OCI-LY1 (cell line): Measurements from ENCODE around the gene RRAGC.

Experiments
- H2AFZ ChIP-seq: fragments of 200-600 bp; sonication (generic), shearing (Covaris generic); 2 replicates; pipeline ENCODE4 v1.6.0; 2014; ENCODE audit warnings: antibody characterized with exemption, mild to moderate bottlenecking, low read length
- H3F3A ChIP-seq: fragments of 200-600 bp; sonication (generic), shearing (Covaris generic); 2 replicates; pipeline ENCODE4 v1.6.0; 2014; ENCODE audit warnings: mild to moderate bottlenecking, antibody characterized with exemption, low read length, moderate library complexity; ENCODE audit not compliant: insufficient read depth
- H3K27ac ChIP-seq: fragments of 200-600 bp; sonication (generic); 2 replicates; pipeline ENCODE4 v1.5.1; 2014; ENCODE audit warnings: low read length, mixed run types, mild to moderate bottlenecking, low read depth; ENCODE audit not compliant: poor library complexity, severe bottlenecking
- H3K27me3 ChIP-seq: fragments of 200-600 bp; sonication (generic); 2 replicates; pipeline ENCODE4 v1.6.0; 2014; ENCODE audit warnings: antibody characterized with exemption, mild to moderate bottlenecking, low read length, moderate library complexity; ENCODE audit not compliant: insufficient read depth
- H3K36me3 ChIP-seq: fragments of 200-600 bp; sonication (generic); 2 replicates; pipeline ENCODE4 v1.6.1; 2014; ENCODE audit warnings: mild to moderate bottlenecking, antibody characterized with exemption, low read length, moderate library complexity, mixed read lengths; ENCODE audit not compliant: insufficient read depth
- H3K4me1 ChIP-seq: fragments of 200-600 bp; sonication (generic); 2 replicates; pipeline ENCODE4 v1.5.1; 2014; ENCODE audit warnings: mild to moderate bottlenecking, low read length, moderate library complexity; ENCODE audit not compliant: insufficient read depth, severe bottlenecking
- H3K4me2 ChIP-seq: fragments of 200-600 bp; sonication (generic), shearing (Covaris generic); 2 replicates; pipeline ENCODE4 v1.6.1; 2014; ENCODE audit warnings: low read length
- H3K4me3 ChIP-seq: fragments of 200-600 bp; sonication (generic); 2 replicates; pipeline ENCODE4 v1.5.1; 2014; ENCODE audit warnings: low read length, low read depth, mild to moderate bottlenecking, mixed read lengths; ENCODE audit not compliant: poor library complexity, severe bottlenecking
- H3K79me2 ChIP-seq: fragments of 200-600 bp; shearing (Covaris generic); 2 replicates; pipeline ENCODE4 v1.6.1; 2016; ENCODE audit warnings: mixed run types, low read length, mixed read lengths; ENCODE audit not compliant: insufficient read depth
- H3K9ac ChIP-seq: fragments of 200-600 bp; sonication (generic), shearing (Covaris generic); 2 replicates; pipeline ENCODE4 v1.6.1; 2014; ENCODE audit warnings: mild to moderate bottlenecking, low read length, mixed read lengths
- H3K9me2 ChIP-seq: fragments of 200-600 bp; sonication (generic), shearing (Covaris generic); 2 replicates; pipeline ENCODE4 v1.6.1; 2014; ENCODE audit warnings: low read depth, mild to moderate bottlenecking, low read length, mixed read lengths
- H3K9me3 ChIP-seq: fragments of 200-600 bp; shearing (Covaris generic); 2 replicates; pipeline ENCODE4 v1.6.1; 2014; ENCODE audit warnings: low read length, mixed read lengths
- H4K20me1 ChIP-seq: fragments of 200-600 bp; sonication (generic), shearing (Covaris generic); 2 replicates; pipeline ENCODE4 v1.6.0; 2016; ENCODE audit warnings: mild to moderate bottlenecking, low read length; ENCODE audit not compliant: insufficient read depth
- EZH2 ChIP-seq: fragments of 200-600 bp; sonication (generic), shearing (Covaris generic); IDR thresholded peaks from 2 replicates; pipeline ENCODE4 v1.8.0; 2017; ENCODE audit warnings: borderline replicate concordance, mixed run types, mild to moderate bottlenecking, antibody characterized with exemption, low read length, moderate library complexity, mixed read lengths
- TF ChIP-seq, protein P1 (sequence below): fragments of 200-600 bp; sonication (generic), shearing (Covaris generic); IDR thresholded peaks from 2 replicates; pipeline ENCODE4 v1.5.1; 2017; ENCODE audit warnings: mild to moderate bottlenecking, antibody characterized with exemption, low read length, moderate library complexity, mixed read lengths

RRAGC gene

GRCh38 chr1:38829368-38829767 lies 30.2 kb downstream of the RRAGC start:
- Histone ChIP-seq H4K20me1 (no peaks in the 10 kb centered on the region), H3K9ac (no peak overlapping the region), H3K4me1 (no peaks in the 10 kb centered on the region), H3F3A (no peaks in the 10 kb centered on the region), H3K36me3 (no peaks in the 10 kb centered on the region), H3K79me2 (no peaks in the 10 kb centered on the region), H2AFZ (no peak overlapping the region), H3K4me3 (no peak overlapping the region), H3K27ac (no peak overlapping the region), H3K4me2 (no peak overlapping the region), H3K9me3 (no peaks in the 10 kb centered on the region), H3K9me2 (no peaks in the 10 kb centered on the region), H3K27me3 (0 out of 2 replicates have a peak, but pooled peaks cover 4% of the 10 kb centered on the region)
- no peak for TF ChIP-seq EZH2
- TF ChIP-seq, protein P1, sequence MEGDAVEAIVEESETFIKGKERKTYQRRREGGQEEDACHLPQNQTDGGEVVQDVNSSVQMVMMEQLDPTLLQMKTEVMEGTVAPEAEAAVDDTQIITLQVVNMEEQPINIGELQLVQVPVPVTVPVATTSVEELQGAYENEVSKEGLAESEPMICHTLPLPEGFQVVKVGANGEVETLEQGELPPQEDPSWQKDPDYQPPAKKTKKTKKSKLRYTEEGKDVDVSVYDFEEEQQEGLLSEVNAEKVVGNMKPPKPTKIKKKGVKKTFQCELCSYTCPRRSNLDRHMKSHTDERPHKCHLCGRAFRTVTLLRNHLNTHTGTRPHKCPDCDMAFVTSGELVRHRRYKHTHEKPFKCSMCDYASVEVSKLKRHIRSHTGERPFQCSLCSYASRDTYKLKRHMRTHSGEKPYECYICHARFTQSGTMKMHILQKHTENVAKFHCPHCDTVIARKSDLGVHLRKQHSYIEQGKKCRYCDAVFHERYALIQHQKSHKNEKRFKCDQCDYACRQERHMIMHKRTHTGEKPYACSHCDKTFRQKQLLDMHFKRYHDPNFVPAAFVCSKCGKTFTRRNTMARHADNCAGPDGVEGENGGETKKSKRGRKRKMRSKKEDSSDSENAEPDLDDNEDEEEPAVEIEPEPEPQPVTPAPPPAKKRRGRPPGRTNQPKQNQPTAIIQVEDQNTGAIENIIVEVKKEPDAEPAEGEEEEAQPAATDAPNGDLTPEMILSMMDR, result no peak

DNA sequence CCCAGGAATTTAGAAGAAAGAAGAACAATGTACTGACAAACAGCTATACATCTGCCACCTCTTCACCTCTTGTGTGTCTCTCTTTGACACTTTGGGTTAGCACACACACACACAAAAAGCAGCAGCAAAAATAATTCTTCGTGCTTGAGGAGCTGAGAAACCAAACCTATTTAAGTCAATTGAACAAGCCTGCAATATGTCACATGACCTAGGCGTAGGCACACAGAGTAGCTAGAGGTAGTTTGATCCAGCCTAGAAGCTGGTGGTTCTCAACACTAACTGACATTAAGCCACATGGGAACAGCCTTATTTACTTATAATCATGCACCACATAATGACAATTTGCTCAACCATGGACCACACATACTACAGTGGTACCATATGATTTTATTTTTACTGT lies 32.3 kb downstream of the RRAGC start:
- no peaks in the 10 kb centered on the region for H3K9me2 ChIP-seq
- H3K4me1 ChIP-seq, result no peaks in the 10 kb centered on the region
- H3K9ac ChIP-seq, result no peak overlapping the region
- no peaks in the 10 kb centered on the region for H3K9me3 ChIP-seq
- no peaks in the 10 kb centered on the region for H3F3A ChIP-seq
- H3K4me2 ChIP-seq, result no peak overlapping the region
- H3K79me2 ChIP-seq, result no peaks in the 10 kb centered on the region
- H4K20me1 ChIP-seq, result no peaks in the 10 kb centered on the region
- H2AFZ ChIP-seq, result no peak overlapping the region
- H3K27me3 ChIP-seq, result 0 out of 2 replicates have a peak, but pooled peaks cover 4% of the 10 kb centered on the region
- no peak overlapping the region for H3K27ac ChIP-seq
- no peak overlapping the region for H3K4me3 ChIP-seq
- H3K36me3 ChIP-seq, result no peaks in the 10 kb centered on the region
- TF ChIP-seq, protein P1, result no peak
- no peak for TF ChIP-seq EZH2

GRCh38 chr1:38826886-38827285 lies 32.7 kb downstream of the RRAGC start:
- Histone ChIP-seq H3K4me2 (no peak overlapping the region), H3K36me3 (no peaks in the 10 kb centered on the region), H3K79me2 (no peaks in the 10 kb centered on the region), H3K9ac (no peak overlapping the region), H3K27me3 (0 out of 2 replicates have a peak, but pooled peaks cover 4% of the 10 kb centered on the region), H3F3A (no peaks in the 10 kb centered on the region), H3K4me3 (no peak overlapping the region), H4K20me1 (no peaks in the 10 kb centered on the region), H3K4me1 (no peaks in the 10 kb centered on the region), H3K27ac (no peak overlapping the region), H2AFZ (no peak overlapping the region), H3K9me2 (no peaks in the 10 kb centered on the region), H3K9me3 (no peaks in the 10 kb centered on the region)
- TF ChIP-seq EZH2, result no peak
- TF ChIP-seq, protein P1, result no peak
